ENCODE measurements around the gene ELOVL5.

DNA sequence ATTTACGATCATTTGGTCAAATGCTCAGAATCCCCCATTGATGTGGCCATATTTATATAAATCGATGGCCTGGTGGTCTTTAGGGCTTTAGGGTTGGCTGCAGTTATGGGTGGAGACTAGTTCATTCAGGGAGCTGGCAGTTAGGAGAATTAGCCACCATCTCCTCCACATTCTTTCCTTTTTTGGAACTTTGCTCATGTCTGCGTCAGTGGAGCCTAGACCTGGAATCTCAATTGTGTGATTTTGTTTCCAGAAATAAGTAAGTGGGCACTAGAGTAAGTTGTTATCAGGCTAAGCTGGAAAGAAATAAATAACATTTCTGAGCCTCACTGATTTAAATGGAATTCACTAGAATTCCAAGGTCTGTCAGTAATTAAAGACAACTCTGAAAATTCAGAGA, 29.0 kb upstream of the ELOVL5 start:
- TF ChIP-seq GABPA (IDR thresholded peaks at IDR 0.05; ENCODE audit: low read depth): no peak
- TF ChIP-seq, protein P1, sequence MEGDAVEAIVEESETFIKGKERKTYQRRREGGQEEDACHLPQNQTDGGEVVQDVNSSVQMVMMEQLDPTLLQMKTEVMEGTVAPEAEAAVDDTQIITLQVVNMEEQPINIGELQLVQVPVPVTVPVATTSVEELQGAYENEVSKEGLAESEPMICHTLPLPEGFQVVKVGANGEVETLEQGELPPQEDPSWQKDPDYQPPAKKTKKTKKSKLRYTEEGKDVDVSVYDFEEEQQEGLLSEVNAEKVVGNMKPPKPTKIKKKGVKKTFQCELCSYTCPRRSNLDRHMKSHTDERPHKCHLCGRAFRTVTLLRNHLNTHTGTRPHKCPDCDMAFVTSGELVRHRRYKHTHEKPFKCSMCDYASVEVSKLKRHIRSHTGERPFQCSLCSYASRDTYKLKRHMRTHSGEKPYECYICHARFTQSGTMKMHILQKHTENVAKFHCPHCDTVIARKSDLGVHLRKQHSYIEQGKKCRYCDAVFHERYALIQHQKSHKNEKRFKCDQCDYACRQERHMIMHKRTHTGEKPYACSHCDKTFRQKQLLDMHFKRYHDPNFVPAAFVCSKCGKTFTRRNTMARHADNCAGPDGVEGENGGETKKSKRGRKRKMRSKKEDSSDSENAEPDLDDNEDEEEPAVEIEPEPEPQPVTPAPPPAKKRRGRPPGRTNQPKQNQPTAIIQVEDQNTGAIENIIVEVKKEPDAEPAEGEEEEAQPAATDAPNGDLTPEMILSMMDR (IDR thresholded peaks at IDR 0.05; ENCODE audit: insufficient read depth, low read length): no peak
- TF ChIP-seq POLR2AphosphoS5 (IDR thresholded peaks at IDR 0.05; ENCODE audit: low read depth): no peak
